ENCODE data around the gene ANKH.

GRCh38 chr5:14824499-14824898 lies 47.1 kb downstream of the ANKH start:
- no peak for TF ChIP-seq CTCF (IDR thresholded peaks at IDR 0.05)
- TF ChIP-seq ZBTB43 (CRISPR knock-in tag; IDR thresholded peaks at IDR 0.05): no peak
- no peak for TF ChIP-seq AR (CRISPR knock-in tag; IDR thresholded peaks at IDR 0.05)
- no peak for TF ChIP-seq ZNF121 (CRISPR knock-in tag; IDR thresholded peaks at IDR 0.05)
- TF ChIP-seq MLX (CRISPR knock-in tag; IDR thresholded peaks at IDR 0.05): no peak
- TF ChIP-seq TEAD4 (CRISPR knock-in tag; IDR thresholded peaks at IDR 0.05): no peak
- TF ChIP-seq USF2 (CRISPR knock-in tag; IDR thresholded peaks at IDR 0.05): no peak
- no peak for TF ChIP-seq ZNF416 (CRISPR knock-in tag; IDR thresholded peaks at IDR 0.05)
- TF ChIP-seq ELF4 (CRISPR knock-in tag; IDR thresholded peaks at IDR 0.05; ENCODE audit: low read depth): no peak
- no peak for TF ChIP-seq ZNF138 (CRISPR knock-in tag; conservative IDR thresholded peaks at IDR 0.05)
- TF ChIP-seq PREB (CRISPR knock-in tag; IDR thresholded peaks at IDR 0.05; ENCODE audit: borderline replicate concordance): no peak
- TF ChIP-seq CREB1 (CRISPR knock-in tag; IDR thresholded peaks at IDR 0.05): no peak
- TF ChIP-seq SMAD3 (CRISPR knock-in tag; IDR thresholded peaks at IDR 0.05; ENCODE audit: borderline replicate concordance): no peak
